Cardiac muscle cell (in vitro differentiated cells and primary cell): Measurements from ENCODE around the gene HNRNPR. TPM values are rescaled to one million over a fixed set of nuclear protein-coding genes. Genes with fewer than 3 reads are reported as not detected.

Source experiments
- DNase-seq, 2 donors: peaks; one replicate each; pipeline versions ENCODE4 v3.0.0 to v3.0.0-alpha.2; 2010 to 2017; ENCODE audit warnings: low read depth in 1 of 2, low spot score in 1 of 2
- H3K27ac ChIP-seq: fragments of 200-600 bp; sonication (generic); 2 replicates; pipeline ENCODE4 v1.5.1; 2016
- H3K27me3 ChIP-seq: fragments of 200-600 bp; sonication (generic); 2 replicates; pipeline ENCODE4 v1.6.0; 2016; ENCODE audit warnings: control low read depth
- H3K36me3 ChIP-seq: fragments of 200-600 bp; sonication (generic); 2 replicates; pipeline ENCODE4 v1.5.1; 2016; ENCODE audit warnings: control low read depth
- H3K4me1 ChIP-seq: fragments of 200-600 bp; sonication (generic); 2 replicates; pipeline ENCODE4 v1.8.1; 2017; ENCODE audit warnings: low read depth, mild to moderate bottlenecking, mixed run types
- H3K4me3 ChIP-seq: fragments of 200-600 bp; sonication (generic); 2 replicates; pipeline ENCODE4 v1.5.1; 2016; ENCODE audit warnings: mild to moderate bottlenecking
- H3K9me3 ChIP-seq: fragments of 200-600 bp; sonication (generic); 2 replicates; pipeline ENCODE4 v1.5.1; 2017; ENCODE audit warnings: low read depth, mild to moderate bottlenecking, control low read depth
- CTCF ChIP-seq: IDR thresholded peaks from 2 replicates; pipeline ENCODE4 v1.5.1; 2012; ENCODE audit warnings: low read depth, mild to moderate bottlenecking, low read length
- polyA plus RNA-seq: library from polyadenylated mRNA; unstranded; fragments of >200 nt; fragmentation: Nextera tagmentation; extraction: Ambion mirVana; gene quantifications from 2 replicates; pipeline ENCODE4 v1.2.1, GENCODE V29; 2016
- total RNA-seq: library from RNA; depleted of rRNA; stranded (reverse); fragments of >200 nt; gene quantifications from 2 replicates; pipeline ENCODE4 v1.2.3, GENCODE V29; 2016

HNRNPR gene
- total and polyA plus RNA-seq, 2 experiments from 2014 or later = 142 to 154 TPM

- no peak for DNase-seq
- Histone ChIP-seq H3K4me3 (no peak overlapping the region), H3K27me3 (no peaks in the 10 kb centered on the region), H3K27ac (no peak overlapping the region), H3K9me3 (peaks cover 6% of the 10 kb centered on the region), H3K4me1 (peaks cover 14% of the 10 kb centered on the region), H3K36me3 (peaks cover 44% of the 10 kb centered on the region)
- TF ChIP-seq CTCF = no peak
These were observed 22.1 kb upstream of the HNRNPR start for GRCh38 chr1:23366146-23366545.

DNA sequence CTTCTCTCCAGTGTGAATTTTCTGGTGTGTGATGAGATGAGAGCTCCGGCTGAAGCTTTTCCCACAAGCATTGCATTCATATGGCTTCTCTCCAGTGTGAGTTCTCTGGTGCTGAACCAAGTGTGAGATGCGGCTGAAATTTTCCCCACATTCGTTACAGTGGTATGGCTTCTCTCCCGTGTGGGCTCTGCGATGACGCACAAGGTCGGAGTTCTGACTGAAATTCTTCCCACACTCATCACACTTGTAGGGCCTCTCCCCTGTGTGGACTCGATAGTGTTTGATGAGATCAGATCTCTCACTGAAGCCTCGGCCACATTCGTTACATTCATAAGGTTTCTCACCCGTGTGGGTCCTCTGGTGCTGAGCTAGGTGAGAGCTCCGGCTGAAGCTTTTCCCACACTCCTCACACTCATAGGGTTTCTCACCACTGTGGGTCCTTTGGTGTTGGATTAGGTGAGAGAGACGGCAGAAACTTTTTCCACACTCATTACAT, 18.2 kb upstream of the HNRNPR start:
- peak in 1 of 2 donors; percentile 33 for DNase-seq
- H3K9me3 ChIP-seq = peaks cover 6% of the 10 kb centered on the region
- H3K27ac ChIP-seq = no peak overlapping the region
- TF ChIP-seq CTCF = no peak
- peaks cover 62% of the 10 kb centered on the region for H3K36me3 ChIP-seq
- no peaks in the 10 kb centered on the region for H3K4me1 ChIP-seq
- H3K27me3 ChIP-seq = no peaks in the 10 kb centered on the region
- H3K4me3 ChIP-seq = no peak overlapping the region

DNA sequence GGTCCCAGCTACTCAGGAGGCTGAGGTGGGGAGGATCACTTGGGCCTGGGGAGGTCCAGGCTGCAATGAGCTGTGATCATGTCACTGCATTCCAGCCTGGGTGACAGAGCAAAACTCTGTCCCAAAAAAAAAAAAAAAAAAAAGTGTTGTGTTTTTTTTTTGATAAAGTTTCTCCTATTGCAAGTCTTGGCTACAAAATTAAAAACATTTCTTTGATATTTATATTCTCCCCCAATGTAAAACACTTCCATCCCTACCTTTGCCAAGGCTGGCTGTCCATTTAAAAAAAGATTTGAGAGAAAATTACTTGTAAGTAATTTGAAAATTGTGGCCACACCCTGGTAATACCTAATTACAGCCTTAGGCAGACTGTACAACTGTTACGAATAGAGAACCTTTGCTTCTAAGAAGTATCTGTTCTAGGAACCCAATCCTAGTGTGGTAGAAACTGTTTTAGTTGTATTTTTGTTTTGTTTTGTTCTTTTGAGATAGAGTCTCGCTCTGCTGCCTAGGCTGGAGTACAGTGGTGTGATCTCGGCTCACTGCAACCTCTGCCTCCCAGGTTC, 14.3 kb upstream of the HNRNPR start:
- DNase-seq = no peak
- Histone ChIP-seq H3K36me3 (peaks cover 38% of the 10 kb centered on the region), H3K27ac (no peak overlapping the region), H3K4me1 (no peaks in the 10 kb centered on the region), H3K27me3 (peaks cover 19% of the 10 kb centered on the region), H3K4me3 (no peak overlapping the region), H3K9me3 (peaks cover 6% of the 10 kb centered on the region)
- TF ChIP-seq CTCF = no peak

DNA sequence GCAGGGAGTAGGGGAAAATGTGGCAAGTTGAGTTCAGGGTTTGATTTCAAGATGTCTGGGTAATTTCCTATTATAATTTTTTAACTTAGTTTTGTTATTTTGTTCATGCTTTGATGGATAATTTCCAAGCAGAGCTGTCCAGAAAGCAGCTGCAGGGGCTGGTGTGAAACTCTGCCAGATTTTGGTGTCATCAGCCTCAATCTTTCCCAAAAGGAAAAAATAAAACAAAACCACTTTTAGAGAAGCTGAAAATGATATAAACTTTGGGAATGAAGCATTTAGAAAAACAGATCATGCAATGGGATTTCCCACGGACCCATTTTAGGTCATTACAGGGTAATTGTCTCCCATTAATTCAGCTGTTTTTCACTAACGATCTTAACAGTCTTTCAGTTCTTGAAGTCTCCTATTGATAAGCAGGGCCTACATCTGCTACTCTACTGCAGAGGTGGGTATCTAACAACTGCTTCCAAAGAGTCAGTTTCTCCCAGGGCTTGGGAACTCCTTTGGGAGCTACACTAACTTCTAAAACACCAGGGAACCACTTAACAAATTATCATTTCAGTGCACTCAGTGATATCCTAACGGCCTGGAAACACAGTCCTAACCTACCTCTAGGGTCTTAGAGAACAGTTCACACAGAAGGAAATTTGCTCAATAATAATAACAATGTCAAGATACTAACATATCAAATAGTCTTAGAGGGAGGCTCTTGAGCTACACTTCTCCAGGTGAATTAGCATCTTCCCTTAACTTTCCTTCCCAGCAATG, 13.2 kb upstream of the HNRNPR start:
- Histone ChIP-seq H3K27me3 (peaks cover 27% of the 10 kb centered on the region), H3K9me3 (peaks cover 6% of the 10 kb centered on the region), H3K27ac (no peak overlapping the region), H3K36me3 (peaks cover 30% of the 10 kb centered on the region), H3K4me3 (no peak overlapping the region), H3K4me1 (no peaks in the 10 kb centered on the region)
- no peak for DNase-seq
- no peak for TF ChIP-seq CTCF

DNA sequence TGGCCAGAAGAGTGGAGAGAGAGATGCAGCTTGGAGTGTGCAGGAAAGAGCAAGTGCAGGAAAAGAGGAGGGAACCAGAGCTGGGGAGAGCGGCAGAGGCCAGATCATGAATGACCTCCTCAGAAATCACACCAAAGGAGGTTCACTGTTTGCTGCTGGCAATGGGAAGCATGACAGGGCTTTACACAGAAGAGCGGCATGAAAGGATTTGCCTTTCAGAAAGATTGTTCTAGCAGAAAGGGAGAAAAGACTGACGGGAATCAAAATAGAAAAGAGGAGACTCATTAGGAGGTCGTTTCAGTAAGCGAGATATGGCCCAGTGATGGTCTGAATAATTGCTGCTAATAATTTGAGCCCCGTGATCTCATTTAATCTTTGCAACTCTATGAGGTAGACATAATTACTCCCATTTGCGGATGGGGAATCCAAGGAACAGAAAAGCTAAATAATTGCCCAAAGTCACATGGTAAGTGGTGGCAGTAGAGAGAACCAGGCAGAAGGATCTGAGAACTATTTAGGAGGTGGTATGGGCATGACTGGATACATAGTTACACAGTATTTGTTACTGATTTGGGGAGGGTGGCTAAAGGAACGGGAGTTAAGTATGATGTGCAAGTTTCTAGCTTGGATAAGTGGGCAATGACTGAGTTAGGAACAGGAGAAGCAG, 12.5 kb upstream of the HNRNPR start:
- no peak for DNase-seq
- no peak overlapping the region for H3K27ac ChIP-seq
- peaks cover 34% of the 10 kb centered on the region for H3K27me3 ChIP-seq
- H3K9me3 ChIP-seq = no peaks in the 10 kb centered on the region
- no peak overlapping the region for H3K4me3 ChIP-seq
- H3K36me3 ChIP-seq = peaks cover 23% of the 10 kb centered on the region
- no peak for TF ChIP-seq CTCF
- H3K4me1 ChIP-seq = no peaks in the 10 kb centered on the region
